ENCODE data around the gene ACTL10.

Gene ACTL10

GRCh38 chr20:33649201-33649681 is 17.5 kb upstream of the ACTL10 start:
- DNase-seq: no peak

GRCh38 chr20:33650111-33650752 is 16.5 kb upstream of the ACTL10 start:
- DNase-seq: no peak

- no peak for DNase-seq
Measured at GRCh38 chr20:33650753-33651561, 15.8 kb upstream of the ACTL10 start.

DNA sequence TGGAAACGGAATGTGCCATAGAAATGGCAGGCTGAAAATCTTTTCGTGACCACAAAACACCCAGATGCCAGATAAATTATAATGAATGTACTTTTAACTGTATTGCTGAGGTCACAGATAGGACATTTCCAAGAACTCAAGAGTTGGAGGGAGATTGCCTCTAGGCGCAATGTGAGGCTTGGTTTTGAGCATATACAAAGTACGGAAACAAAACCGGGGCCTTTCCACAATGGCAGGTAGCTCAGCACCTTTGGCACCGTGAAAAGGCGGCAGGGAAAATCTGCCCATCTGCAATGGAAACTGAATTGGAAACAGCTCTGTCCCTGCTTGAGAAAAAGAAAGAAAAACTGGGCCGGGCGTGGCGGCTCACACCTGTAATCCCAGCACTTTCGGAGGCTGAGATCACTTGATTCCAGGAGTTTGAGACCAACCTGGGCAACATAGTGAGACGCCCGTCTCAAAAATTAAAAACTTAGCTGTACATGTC is 15.1 kb upstream of the ACTL10 start:
- no peak for DNase-seq

GRCh38 chr20:33653218-33653899 is 13.4 kb upstream of the ACTL10 start:
- DNase-seq: no peak

DNA sequence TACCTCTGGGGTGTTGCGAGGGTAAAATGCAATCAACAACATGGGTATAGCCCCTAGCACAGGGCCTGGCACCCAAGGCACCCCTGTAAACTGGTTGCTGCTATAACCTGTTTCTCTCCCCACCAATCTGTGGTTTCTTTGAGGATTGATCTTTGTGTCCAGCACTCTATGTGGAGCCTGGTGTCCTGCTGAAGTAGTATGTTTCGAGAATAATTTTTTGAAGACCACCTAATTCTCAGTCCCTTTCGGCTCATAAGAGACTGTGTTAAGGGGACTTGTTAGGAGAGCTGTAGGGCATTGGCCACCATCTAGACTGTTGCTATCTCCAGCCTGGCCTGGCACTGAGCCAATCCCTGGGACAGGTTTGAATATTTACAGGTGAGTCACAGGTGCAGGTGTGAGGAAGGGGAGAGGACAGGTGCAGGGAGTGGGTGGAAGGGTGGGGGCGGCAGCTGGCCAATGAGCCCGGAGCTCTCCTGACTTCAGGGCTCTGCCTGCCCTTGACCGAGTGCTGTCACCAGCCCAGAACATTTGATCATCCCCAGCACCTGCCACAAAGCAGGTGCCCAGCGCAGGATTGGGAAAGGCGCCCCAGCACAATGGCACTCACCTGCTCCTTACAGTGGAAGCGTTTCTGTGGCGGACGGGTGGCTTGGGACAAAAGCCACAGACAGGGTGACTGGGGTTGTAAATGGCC is 12.7 kb upstream of the ACTL10 start:
- no peak for DNase-seq

- DNase-seq: no peak
Measured at GRCh38 chr20:33654680-33655161, 12.0 kb upstream of the ACTL10 start.

- no peak for DNase-seq
Measured at GRCh38 chr20:33655164-33655563, 11.6 kb upstream of the ACTL10 start.

DNA sequence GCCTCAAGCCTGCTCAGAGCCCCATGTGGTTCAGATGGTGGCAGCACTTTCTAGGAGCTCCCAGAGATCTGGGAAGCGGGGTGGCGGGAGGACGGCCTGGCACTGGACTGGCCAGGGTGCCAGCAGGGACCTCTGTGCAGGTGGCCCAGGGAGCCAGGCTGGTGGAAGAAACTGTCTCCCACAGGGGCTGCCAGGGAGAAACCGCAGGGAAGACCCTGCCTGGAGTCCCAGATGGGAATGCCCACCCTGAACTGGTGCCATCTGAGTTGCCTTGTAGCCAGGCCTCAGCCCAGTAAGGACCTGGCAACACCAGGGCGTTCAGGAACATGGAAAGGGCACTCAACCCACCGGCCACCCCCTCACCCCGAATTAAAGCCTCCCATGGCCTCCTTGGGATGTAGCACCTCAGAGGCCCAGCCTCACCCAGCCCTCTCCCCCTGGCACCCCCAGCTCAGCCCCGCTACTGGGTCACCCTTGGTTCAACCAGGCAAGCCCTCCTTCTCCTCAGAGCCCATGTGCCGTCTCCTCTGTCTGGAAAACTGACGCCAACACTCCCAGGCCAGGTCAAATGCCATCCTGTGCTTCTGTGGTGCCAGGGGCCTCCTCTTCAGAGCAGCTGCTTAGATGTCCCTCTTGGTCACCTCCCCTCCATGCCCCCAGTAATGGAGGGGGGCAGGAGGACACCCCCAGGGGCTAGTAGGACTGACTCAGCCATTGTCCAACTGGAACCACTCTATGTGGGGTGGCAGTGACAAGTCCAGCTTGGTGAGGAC is 10.5 kb upstream of the ACTL10 start:
- DNase-seq: no peak

GRCh38 chr20:33656783-33657703 is 9.7 kb upstream of the ACTL10 start:
- DNase-seq: no peak

DNA sequence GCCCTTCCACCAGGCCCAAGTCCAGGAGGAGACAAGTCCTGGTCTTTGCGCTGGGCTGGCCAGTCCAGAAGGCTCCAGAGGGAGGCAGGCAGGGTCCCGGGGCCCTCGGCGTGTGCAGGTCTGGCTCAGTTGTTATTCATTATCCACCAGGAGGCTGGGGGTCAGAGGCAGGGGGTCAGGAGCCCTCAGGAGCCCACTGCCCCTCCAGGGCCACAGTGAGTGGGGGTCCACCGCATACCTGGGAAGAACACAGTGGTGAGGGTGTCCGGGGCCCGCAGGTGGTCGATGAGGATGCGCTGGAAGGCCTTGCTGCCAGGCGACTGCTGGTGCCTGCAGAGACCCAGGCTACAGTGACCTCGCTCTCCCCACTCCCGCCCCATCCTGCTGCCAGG is 9.0 kb upstream of the ACTL10 start:
- no peak for DNase-seq

DNA sequence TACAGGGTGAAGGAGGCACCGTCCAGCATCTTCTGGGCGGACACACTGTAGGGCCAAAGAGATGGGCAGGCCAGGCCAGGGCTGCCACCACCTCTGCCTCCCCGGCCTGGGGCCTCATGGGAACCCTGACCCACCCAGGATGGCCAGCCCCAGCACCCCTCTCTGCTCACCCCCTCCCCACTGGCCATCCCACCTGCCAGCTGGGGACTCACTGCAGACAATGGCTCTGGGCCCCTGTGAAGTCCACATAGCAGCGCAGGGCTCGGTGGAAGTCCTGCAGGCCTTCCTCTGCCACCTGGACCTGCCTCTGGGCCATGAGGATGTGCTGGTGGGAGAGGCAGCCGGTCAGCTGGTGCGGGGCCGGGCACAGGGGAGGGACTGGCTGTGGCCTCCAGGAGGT is 8.2 kb upstream of the ACTL10 start:
- DNase-seq: no peak

DNA sequence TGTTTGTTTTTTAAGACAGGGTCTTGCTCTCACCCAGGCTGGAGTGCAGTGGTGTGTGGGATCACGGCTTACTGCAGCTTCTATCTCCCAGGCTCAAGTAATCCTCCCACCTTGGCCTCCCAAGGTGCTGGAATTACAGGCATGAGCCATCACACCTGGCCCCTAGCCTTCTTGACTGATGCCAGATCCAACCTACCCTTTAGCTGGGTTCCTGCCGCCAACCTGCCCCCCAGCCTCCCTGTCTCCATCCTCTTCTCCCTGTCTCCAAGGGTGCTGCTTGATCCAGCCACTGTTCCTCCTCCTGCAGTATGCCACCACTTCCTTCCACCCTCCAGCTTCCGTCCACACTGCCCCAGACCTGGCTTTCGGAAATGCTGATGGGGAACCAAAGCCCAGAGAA is 7.8 kb upstream of the ACTL10 start:
- no peak for DNase-seq

DNA sequence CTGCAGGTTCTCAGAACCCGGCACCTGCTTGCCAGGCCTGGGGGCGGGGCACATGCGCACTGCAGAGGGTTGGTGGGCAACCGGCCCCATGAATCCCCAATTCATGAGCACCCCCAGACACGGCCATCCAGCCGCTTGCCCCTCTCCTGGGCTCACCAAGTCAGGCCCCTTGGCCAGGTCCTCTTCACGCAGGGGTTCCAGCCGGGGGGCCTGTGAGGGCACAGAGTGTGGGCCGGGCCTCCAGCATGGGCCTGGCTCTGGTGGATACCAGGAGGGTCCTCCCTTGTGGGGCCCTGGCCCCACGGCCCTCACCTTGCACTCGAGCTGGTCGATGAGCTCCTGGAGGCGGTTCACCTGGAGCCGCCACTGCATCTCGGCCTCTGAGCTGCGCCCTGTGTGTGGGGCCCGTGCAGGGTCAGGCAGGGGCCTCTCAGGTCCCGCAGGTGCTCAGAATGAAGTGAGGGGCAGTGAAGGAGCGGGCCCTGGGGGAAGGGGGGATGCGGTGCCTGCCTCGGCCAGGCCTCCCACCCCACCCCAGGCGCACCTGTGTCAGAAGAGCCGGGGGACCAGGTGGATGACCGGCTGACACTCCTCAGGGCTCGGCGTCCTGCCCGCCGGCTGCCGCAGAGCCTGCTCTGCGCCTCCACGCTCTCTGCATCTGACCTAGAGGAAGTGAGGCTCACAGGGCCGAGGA is 7.3 kb upstream of the ACTL10 start:
- no peak for DNase-seq

GRCh38 chr20:33660035-33660684 is 6.6 kb upstream of the ACTL10 start:
- DNase-seq: no peak

DNA sequence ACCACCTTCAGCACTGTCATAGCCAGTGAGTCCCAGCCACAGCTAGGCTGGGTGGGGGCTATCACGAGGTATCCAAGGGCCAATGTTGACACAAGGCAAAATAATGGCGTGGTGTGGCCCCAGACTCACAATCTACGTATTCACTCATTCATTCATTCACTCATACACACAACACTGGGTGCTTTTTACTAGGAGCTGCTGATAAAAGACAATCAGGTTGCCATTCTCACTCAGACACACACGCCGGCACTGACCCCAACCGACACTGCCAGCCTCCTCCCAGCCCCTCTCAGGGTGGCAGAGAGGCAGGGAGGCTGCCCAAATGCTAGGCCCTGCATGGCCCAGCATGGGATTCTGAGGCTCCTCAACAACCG is 6.1 kb upstream of the ACTL10 start:
- DNase-seq: no peak

- no peak for DNase-seq
Measured at GRCh38 chr20:33662172-33662571, 4.6 kb upstream of the ACTL10 start, which contains the start of gene C20orf144. Gene C20orf144, plus strand, starts transcription at chr20:33662327. Its CDS starts 19 bp downstream, at chr20:33662346.

DNA sequence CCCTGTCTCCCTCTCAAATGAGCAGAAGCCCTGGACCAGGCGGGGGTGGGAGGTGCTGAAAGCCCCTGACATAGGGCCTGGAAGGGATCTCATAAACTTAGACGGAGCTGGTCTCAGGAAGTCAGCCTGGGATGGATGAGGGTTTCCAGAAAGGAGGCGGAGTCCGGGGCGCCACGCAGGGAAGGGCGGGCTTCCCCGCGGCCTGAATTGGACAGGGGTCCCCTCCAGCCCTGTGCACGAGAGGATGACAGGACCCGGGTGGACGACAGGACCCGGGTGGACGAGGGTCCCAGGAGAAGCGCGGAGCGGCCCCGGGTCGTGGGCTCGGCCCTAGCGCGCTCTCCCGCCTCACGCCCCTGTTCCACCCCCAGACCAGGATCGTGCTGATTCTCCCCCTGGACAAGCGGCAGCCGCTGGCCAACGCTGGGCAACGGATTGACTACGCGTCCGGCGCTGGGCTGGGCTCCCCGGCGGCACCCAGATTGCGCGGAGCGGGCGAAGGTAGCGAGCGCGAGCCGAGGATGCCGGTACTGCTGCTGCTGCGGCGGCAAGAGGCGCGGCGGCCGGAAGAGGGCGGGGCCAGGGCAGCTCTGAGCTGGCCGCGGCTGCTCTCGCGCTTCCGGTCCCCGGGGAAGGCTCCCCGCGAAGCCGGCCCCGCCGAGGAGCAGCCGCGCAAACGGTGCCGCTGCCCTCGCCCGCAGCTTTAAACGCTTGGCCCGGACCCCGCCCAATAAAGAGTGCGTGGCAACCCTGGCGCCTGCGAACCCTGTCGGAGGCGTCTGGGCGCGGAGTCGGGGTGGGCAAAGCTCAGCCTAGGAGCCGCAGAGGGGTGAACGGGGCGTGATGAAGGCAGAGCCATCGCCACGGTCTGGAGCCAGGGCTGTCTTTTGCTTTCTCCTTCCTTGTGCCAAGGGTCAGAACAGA is 3.3 kb upstream of the ACTL10 start:
- no peak for DNase-seq

All from cerebellar nuclear complex (tissue), 1 donor.